Sigmoid colon (tissue), 7 donors: ENCODE measurements around the gene TKT. TPM values are rescaled to one million over a fixed set of nuclear protein-coding genes. Genes with fewer than 3 reads are reported as not detected.

Experiments
- DNase-seq: peaks from one replicate; pipeline ENCODE4 v3.0.0-alpha.2; 2019
- H3K27ac ChIP-seq, 4 donors: fragments of 200-600 bp; sonication (generic); one replicate each; pipeline ENCODE4 v1.5.1; 2016 to 2019; ENCODE audit warnings: mild to moderate bottlenecking in 1 of 4
- H3K27me3 ChIP-seq, 3 donors: fragments of 200-600 bp; sonication (generic); one replicate each; pipeline ENCODE4 v1.5.1; 2019; ENCODE audit warnings: mild to moderate bottlenecking in 1 of 3
- H3K36me3 ChIP-seq, 4 donors: fragments of 200-600 bp; sonication (generic); one replicate each; pipeline ENCODE4 v1.5.1; 2016 to 2019
- H3K4me1 ChIP-seq, 4 donors: fragments of 200-600 bp; sonication (generic); one replicate each; pipeline ENCODE4 v1.5.1; 2017 to 2019
- H3K4me3 ChIP-seq, 4 donors: fragments of 200-600 bp; sonication (generic); one replicate each; pipeline ENCODE4 v1.5.1; 2017 to 2019; ENCODE audit warnings: mild to moderate bottlenecking in 2 of 4, moderate library complexity in 1 of 4
- H3K9me3 ChIP-seq, 4 donors: fragments of 200-600 bp in 3 of 4; sonication (generic) in 3 of 4; one replicate each; pipeline versions ENCODE4 v1.5.1 to v1.6.1; 2013 to 2019
- EP300 ChIP-seq, 4 donors: sonication (generic); formaldehyde crosslinking; IDR thresholded peaks; one replicate each; pipeline ENCODE4 v1.6.1; 2017; ENCODE audit warnings: antibody characterized with exemption in 4 of 4
- POLR2A ChIP-seq, 2 donors: fragments of 450-650 bp; IDR thresholded peaks; one replicate each; pipeline ENCODE4 v1.6.1; 2016; ENCODE audit warnings: antibody characterized with exemption in 2 of 2, mild to moderate bottlenecking in 2 of 2, moderate library complexity in 2 of 2
- POLR2AphosphoS5 ChIP-seq, 4 donors: sonication (generic); formaldehyde crosslinking; IDR thresholded peaks; one replicate each; pipeline ENCODE4 v1.6.1; 2017; ENCODE audit warnings: antibody characterized with exemption in 4 of 4
- WGBS, 2 donors: extraction: QIAGEN DNeasy Blood & Tissue Kit; methylation state at CpG; one replicate each; pipeline ENCODE4 v1.1.7; 2013; 5-methylcytosine and 5-hydroxymethylcytosine counted together
- intact Hi-C: fragments of 100-400 bp; cut with DNase I; formaldehyde crosslinking; loops from one replicate; pipeline ENCODE4 v1.15.1; 2023
- polyA plus RNA-seq, 3 donors: library from polyadenylated mRNA; stranded (reverse); fragments of 200-250 nt; gene quantifications; one replicate each; pipeline ENCODE4 v1.2.3, GENCODE V29; 2013
- total RNA-seq, 4 donors: library from RNA; depleted of rRNA; stranded (reverse); fragments of >200 nt; gene quantifications; one replicate each; pipeline ENCODE4 v1.1.0, GENCODE V29; 2016
- TF ChIP-seq, protein P1 (sequence below), 4 experiments: fragments of 450-650 bp in 3 of 4; fragments of 200-600 bp in 1 of 4; IDR thresholded peaks; one replicate each; pipeline ENCODE4 v1.5.1; 2016 to 2019; ENCODE audit warnings: antibody characterized with exemption in 4 of 4, mild to moderate bottlenecking in 3 of 4, moderate library complexity in 2 of 4
- donor health status: healthy with polysubstance abuse.
- donor health status: Bipolar disorder and iron deficiency.
- donor health status: healthy.

The TKT gene
- total and polyA plus RNA-seq, 7 donors = 88.9 to 305 (median 184) TPM

DNA sequence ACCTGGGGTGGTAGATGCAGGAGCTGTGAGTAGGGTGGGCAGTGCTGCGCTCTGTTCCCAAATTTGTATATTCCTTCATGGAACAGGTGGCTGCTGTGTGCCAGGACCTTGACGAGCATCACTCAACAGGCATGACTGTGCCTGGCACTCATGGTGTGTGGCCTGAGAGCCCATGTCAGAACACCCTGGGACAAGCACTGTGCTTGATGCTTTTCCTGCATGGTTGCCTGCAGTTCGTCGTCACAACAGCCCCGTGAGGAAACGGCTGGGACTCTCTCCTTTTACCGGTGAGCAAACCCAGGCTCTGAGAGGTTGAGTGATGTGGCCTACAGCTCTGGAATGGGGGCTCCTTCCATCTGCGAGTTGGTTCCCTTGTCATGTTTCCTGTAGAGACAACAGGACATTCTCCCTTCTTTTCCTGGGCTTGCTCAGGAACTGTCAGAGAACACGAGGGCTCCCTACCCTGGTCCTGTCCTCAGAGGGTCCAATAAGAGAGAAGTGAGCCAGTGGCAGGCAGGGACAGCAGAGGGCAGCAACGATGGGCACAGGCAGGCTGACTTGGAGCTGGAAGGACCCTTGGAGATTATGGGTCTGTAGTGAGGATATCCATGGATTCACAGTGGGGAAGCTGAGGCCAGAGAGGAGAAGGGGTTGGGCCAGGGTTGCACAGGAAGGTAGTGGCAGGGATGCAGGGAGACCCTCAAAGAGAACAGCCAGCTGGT lies 57.4 kb downstream of the TKT start:
- H3K36me3 ChIP-seq = no peaks in the 10 kb centered on the region
- H3K27me3 ChIP-seq = no peaks in the 10 kb centered on the region
- no peak overlapping the region for H3K4me3 ChIP-seq
- TF ChIP-seq POLR2AphosphoS5 (IDR thresholded peaks at IDR 0.05) = no peak
- no peak for TF ChIP-seq EP300 (IDR thresholded peaks at IDR 0.05)
- TF ChIP-seq POLR2A (IDR thresholded peaks at IDR 0.05) = no peak
- TF ChIP-seq, protein P1, sequence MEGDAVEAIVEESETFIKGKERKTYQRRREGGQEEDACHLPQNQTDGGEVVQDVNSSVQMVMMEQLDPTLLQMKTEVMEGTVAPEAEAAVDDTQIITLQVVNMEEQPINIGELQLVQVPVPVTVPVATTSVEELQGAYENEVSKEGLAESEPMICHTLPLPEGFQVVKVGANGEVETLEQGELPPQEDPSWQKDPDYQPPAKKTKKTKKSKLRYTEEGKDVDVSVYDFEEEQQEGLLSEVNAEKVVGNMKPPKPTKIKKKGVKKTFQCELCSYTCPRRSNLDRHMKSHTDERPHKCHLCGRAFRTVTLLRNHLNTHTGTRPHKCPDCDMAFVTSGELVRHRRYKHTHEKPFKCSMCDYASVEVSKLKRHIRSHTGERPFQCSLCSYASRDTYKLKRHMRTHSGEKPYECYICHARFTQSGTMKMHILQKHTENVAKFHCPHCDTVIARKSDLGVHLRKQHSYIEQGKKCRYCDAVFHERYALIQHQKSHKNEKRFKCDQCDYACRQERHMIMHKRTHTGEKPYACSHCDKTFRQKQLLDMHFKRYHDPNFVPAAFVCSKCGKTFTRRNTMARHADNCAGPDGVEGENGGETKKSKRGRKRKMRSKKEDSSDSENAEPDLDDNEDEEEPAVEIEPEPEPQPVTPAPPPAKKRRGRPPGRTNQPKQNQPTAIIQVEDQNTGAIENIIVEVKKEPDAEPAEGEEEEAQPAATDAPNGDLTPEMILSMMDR (IDR thresholded peaks at IDR 0.05) = no peak
- no peaks in the 10 kb centered on the region for H3K9me3 ChIP-seq
- no peak overlapping the region for H3K27ac ChIP-seq
- 72 to 80% methylated on average over 10 of the region's 10 CpGs for WGBS, 2 donors
- peaks cover 0 to 22% (median 22%) of the 10 kb centered on the region in 4 donors for H3K4me1 ChIP-seq
- DNase-seq = no peak
- intact Hi-C loops = no loop called here

DNA sequence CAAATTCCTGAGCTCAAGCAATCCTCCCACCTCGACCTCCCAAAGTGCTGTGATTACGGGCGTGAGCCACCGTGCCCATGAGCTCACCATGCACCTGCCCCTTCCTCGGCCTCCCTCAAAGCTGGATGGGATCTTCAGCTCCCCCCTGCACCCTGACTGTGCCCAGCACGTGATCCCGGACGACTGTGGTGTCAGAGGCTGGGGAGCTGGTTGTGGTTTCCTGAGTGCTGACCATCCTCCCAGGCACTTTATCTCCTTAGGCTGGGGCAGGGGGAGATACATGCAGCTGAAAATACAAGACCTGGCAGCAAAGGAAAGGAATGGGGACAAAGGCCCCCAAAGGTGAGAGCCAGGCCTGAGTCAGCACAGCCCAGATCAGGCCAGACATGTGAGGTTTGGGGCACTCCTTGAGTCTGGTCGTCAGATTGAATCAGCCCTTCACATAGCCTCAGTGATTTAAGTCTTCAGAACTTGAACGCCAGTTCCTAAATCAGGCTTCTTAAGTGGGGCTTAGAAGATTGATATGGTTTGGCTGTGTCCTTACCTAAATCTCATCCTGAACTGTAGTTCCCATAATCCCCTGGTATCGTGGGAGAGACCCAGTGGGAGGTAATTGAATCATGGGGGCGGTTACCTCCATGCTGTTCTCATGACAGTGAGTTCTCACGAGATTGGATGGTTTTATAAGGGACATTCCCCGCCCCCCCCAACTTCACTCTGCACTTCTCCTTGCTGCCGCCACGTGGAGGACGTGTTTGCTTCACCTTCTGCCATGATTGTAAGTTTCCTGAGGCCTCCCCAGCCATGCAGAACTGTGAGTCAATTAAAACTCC lies 59.0 kb downstream of the TKT start:
- 60 to 65% methylated on average over 17 of the region's 17 CpGs for WGBS, 2 donors
- H3K27me3 ChIP-seq = no peaks in the 10 kb centered on the region
- no peak overlapping the region for H3K27ac ChIP-seq
- no peak for TF ChIP-seq POLR2A (IDR thresholded peaks at IDR 0.05)
- no peak for TF ChIP-seq EP300 (IDR thresholded peaks at IDR 0.05)
- no peak for DNase-seq
- H3K9me3 ChIP-seq = no peaks in the 10 kb centered on the region
- H3K4me3 ChIP-seq = no peak overlapping the region
- H3K4me1 ChIP-seq = peaks cover 0 to 28% (median 27%) of the 10 kb centered on the region in 4 donors
- H3K36me3 ChIP-seq = peaks cover 0 to 4% (median 0%) of the 10 kb centered on the region in 4 donors
- intact Hi-C loops = loop anchor here (1.0 to 2.0 kb wide), 3 partner anchors 36 to 82 kb away; partner anchors contain the start of gene PRKCD

DNA sequence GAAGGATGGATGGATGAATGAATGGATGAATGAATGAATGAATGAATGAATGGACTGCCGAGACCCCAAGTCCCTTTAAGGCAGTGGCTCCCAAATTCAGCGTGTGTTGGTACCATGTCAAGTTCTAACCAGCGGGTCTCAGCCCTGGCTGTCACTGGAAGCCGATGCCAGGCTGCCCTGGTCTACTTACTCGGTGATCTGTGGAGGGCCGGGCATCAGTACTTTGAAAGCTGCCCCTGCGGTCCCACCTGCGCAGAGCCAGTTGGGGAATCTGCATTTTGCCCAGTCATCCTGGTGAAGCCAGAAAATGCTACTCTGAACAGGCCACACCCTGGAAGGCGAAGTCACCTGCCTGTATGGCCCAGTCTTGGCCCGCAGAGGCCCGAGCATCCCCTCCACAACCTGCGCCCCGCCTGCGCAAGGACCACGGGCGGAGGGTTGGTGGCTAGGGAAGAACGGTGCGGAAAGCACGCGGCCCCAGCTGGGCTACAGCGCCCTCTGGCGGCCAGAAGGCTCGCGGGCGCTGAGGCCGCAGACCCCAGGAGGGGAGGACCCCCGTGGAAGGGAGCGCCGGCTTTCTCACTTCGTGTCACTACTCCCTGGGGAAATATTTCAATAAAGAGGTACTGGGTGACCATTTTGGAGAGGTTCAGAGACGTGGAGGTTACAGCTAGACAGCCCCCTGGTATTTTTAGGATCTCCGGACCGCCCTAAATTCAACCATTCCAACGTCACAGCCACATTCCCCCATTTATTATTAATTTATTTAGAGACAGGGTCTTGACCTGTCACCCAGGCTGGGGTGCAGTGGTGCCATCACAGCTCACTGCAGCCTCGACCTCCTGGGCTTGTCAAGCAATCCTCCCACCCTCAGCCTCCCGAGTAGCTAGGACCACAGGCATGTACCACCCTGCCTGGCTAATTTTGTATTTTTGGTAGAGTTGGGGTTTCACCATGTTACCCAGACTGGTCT lies 59.9 kb downstream of the TKT start:
- peaks cover 0 to 28% (median 27%) of the 10 kb centered on the region in 4 donors for H3K4me1 ChIP-seq
- H3K36me3 ChIP-seq = peaks cover 0 to 4% (median 0%) of the 10 kb centered on the region in 4 donors
- intact Hi-C loops = loop anchor here (1.0 to 2.0 kb wide), 3 partner anchors 35 to 82 kb away; partner anchors contain the start of gene PRKCD
- no peak overlapping the region for H3K4me3 ChIP-seq
- WGBS, 2 donors = 21 to 29% methylated on average over 36 of the region's 36 CpGs
- no peaks in the 10 kb centered on the region for H3K9me3 ChIP-seq
- no peaks in the 10 kb centered on the region for H3K27me3 ChIP-seq
- TF ChIP-seq, protein P1 (IDR thresholded peaks at IDR 0.05) = peak; percentile 93 to 99 (median 96)
- no peak for TF ChIP-seq POLR2A (IDR thresholded peaks at IDR 0.05)
- H3K27ac ChIP-seq = no peak overlapping the region
- no peak for DNase-seq

DNA sequence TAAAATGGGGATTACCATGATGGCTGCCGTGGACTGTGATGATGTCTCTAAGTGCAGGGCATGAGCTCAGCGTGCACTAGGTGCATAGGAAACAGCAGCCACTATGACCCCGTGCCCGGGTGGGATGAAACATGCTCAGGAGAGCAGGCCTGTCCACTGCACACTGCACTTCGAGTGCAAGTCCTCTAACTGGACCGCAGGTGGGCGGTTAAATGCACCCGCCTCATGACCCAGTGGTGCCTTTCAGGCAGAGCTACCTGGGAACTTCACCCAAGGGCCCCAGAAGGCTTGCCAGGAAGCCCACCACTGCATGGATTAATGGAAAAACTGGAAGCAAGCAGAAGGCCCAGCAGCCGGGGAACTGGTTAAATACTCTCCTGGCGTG lies 60.8 kb downstream of the TKT start:
- peaks cover 0 to 28% (median 27%) of the 10 kb centered on the region in 4 donors for H3K4me1 ChIP-seq
- peaks cover 0 to 5% (median 1%) of the 10 kb centered on the region in 4 donors for H3K36me3 ChIP-seq
- H3K9me3 ChIP-seq = no peaks in the 10 kb centered on the region
- TF ChIP-seq, protein P1 (IDR thresholded peaks at IDR 0.05) = no peak
- TF ChIP-seq EP300 (IDR thresholded peaks at IDR 0.05) = no peak
- no peak overlapping the region for H3K27ac ChIP-seq
- 81 to 92% methylated on average over 10 of the region's 10 CpGs for WGBS, 2 donors
- H3K27me3 ChIP-seq = no peaks in the 10 kb centered on the region
- no peak overlapping the region for H3K4me3 ChIP-seq
- intact Hi-C loops = no loop called here
- DNase-seq = no peak
